Measurements from ENCODE around the gene STEAP2.

Gene STEAP2

GRCh38 chr7:90178679-90179278 lies 32.8 kb upstream of the STEAP2 start:
- peak overlapping the region; percentile 65 for H3K27ac ChIP-seq (ENCODE audit: low read length)
- no peak for TF ChIP-seq CTCF (IDR thresholded peaks at IDR 0.05; ENCODE audit: low read depth, low read length)
- TF ChIP-seq EZH2phosphoT487 (IDR thresholded peaks at IDR 0.05; ENCODE audit: low read depth), result no peak

GRCh38 chr7:90180011-90180585 lies 31.4 kb upstream of the STEAP2 start:
- H3K4me3 ChIP-seq (ENCODE audit: low read length), result no peak overlapping the region
- H3K9me3 ChIP-seq (ENCODE audit: insufficient read depth, low read length), result peaks cover 20% of the 10 kb centered on the region; the same call in 1 of the 2 replicates
- no peaks in the 10 kb centered on the region for H3K79me2 ChIP-seq (ENCODE audit: low read length)
- H3K4me2 ChIP-seq (ENCODE audit: low read length), result peak overlapping the region; percentile 17
- peaks cover 12% of the 10 kb centered on the region for H3K36me3 ChIP-seq (replicated peaks; ENCODE audit: low read depth, low read length)
- peak overlapping the region; percentile 65 for H3K27ac ChIP-seq (ENCODE audit: low read length)
- no peak overlapping the region for H2AFZ ChIP-seq (ENCODE audit: low read depth, low read length)
- no peaks in the 10 kb centered on the region for H4K20me1 ChIP-seq (ENCODE audit: insufficient read depth, low read length)
- H3K27me3 ChIP-seq (ENCODE audit: low read depth, low read length), result no peaks in the 10 kb centered on the region
- H3K4me1 ChIP-seq (ENCODE audit: low read length), result peaks cover 28% of the 10 kb centered on the region
- TF ChIP-seq EZH2phosphoT487 (IDR thresholded peaks at IDR 0.05; ENCODE audit: low read depth), result no peak
- TF ChIP-seq CTCF (IDR thresholded peaks at IDR 0.05; ENCODE audit: low read depth, low read length), result no peak
- no peak overlapping the region for H3K9ac ChIP-seq (ENCODE audit: low read length)

More at GRCh38 chr7:90178679-90179278, 32.8 kb upstream of the STEAP2 start:
- H3K36me3 ChIP-seq (replicated peaks; ENCODE audit: low read depth, low read length), result peaks cover 12% of the 10 kb centered on the region
- H3K4me1 ChIP-seq (ENCODE audit: low read length), result peaks cover 28% of the 10 kb centered on the region
- H3K4me3 ChIP-seq (ENCODE audit: low read length), result no peak overlapping the region
- H4K20me1 ChIP-seq (ENCODE audit: insufficient read depth, low read length), result no peaks in the 10 kb centered on the region
- peak overlapping the region; percentile 18 for H3K4me2 ChIP-seq (ENCODE audit: low read length)
- H3K9me3 ChIP-seq (ENCODE audit: insufficient read depth, low read length), result peaks cover 20% of the 10 kb centered on the region; the same call in 1 of the 2 replicates
- no peaks in the 10 kb centered on the region for H3K79me2 ChIP-seq (ENCODE audit: low read length)
- H3K27me3 ChIP-seq (ENCODE audit: low read depth, low read length), result no peaks in the 10 kb centered on the region
- 0 out of 2 replicates have a peak overlapping the region, but pooled peaks have one; percentile 0 for H3K9ac ChIP-seq (ENCODE audit: low read length)
- no peak overlapping the region for H2AFZ ChIP-seq (ENCODE audit: low read depth, low read length)

DNA sequence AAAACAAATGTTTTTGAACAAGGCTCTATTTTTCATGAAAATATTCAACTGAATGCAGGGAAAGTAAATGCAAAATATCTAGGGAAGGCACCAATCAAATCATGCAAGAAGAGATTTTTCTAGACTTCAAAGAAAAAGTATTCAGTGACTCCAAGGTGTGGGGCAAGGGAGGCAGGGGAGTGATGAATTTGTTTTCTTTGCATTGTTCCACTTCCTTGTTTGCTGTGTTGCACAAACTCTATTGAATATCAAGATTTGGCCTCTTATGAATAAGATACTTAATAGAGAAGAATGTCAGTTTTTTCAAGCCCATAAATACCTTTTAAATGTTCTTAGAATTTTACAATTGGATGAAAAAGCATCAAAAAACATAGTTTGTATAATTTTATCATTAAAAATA lies 30.9 kb upstream of the STEAP2 start:
- no peaks in the 10 kb centered on the region for H3K27me3 ChIP-seq (ENCODE audit: low read depth, low read length)
- no peak overlapping the region for H2AFZ ChIP-seq (ENCODE audit: low read depth, low read length)

More for the DNA sequence above, 30.9 kb upstream of the STEAP2 start:
- Histone ChIP-seq H4K20me1 (ENCODE audit: insufficient read depth, low read length) (no peaks in the 10 kb centered on the region), H3K79me2 (ENCODE audit: low read length) (no peaks in the 10 kb centered on the region), H3K4me1 (ENCODE audit: low read length) (peaks cover 28% of the 10 kb centered on the region), H3K36me3 (replicated peaks; ENCODE audit: low read depth, low read length) (peaks cover 11% of the 10 kb centered on the region), H3K9me3 (ENCODE audit: insufficient read depth, low read length) (peaks cover 19% of the 10 kb centered on the region; the same call in 1 of the 2 replicates), H3K27ac (ENCODE audit: low read length) (no peak overlapping the region), H3K4me3 (ENCODE audit: low read length) (no peak overlapping the region), H3K4me2 (ENCODE audit: low read length) (peak overlapping the region; percentile 17; the same call in 1 of the 2 replicates), H3K9ac (ENCODE audit: low read length) (no peak overlapping the region)
- TF ChIP-seq CTCF (IDR thresholded peaks at IDR 0.05; ENCODE audit: low read depth, low read length) (no peak), EZH2phosphoT487 (IDR thresholded peaks at IDR 0.05; ENCODE audit: low read depth) (no peak)

Data from OCI-LY3 (cell line).